ENCODE results near the gene C15orf62.

The C15orf62 gene

GRCh38 chr15:40756938-40757337 lies 12.8 kb upstream of the C15orf62 start:
- DNase-seq (ENCODE audit: low spot score), result no peak

DNA sequence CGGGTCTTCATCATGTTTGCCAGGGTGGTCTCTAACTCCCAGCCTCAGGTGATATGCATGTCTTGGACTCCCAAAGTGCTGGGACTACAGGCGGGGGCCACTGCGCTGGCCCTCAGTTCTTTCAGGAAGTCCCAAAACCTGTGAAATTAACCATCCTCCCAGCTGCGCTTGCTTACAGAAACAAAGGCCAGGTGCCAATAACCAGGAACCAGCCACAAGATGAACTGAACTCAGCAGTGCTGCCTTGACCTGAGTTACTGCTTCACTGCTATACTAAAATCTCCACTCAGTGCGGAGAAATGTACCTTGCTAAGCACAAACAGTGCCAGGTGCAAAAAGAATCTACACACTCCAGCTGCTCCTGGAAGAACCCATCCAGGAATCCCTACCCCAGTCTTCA lies 9.8 kb upstream of the C15orf62 start:
- no peak for DNase-seq (ENCODE audit: low spot score)

DNA sequence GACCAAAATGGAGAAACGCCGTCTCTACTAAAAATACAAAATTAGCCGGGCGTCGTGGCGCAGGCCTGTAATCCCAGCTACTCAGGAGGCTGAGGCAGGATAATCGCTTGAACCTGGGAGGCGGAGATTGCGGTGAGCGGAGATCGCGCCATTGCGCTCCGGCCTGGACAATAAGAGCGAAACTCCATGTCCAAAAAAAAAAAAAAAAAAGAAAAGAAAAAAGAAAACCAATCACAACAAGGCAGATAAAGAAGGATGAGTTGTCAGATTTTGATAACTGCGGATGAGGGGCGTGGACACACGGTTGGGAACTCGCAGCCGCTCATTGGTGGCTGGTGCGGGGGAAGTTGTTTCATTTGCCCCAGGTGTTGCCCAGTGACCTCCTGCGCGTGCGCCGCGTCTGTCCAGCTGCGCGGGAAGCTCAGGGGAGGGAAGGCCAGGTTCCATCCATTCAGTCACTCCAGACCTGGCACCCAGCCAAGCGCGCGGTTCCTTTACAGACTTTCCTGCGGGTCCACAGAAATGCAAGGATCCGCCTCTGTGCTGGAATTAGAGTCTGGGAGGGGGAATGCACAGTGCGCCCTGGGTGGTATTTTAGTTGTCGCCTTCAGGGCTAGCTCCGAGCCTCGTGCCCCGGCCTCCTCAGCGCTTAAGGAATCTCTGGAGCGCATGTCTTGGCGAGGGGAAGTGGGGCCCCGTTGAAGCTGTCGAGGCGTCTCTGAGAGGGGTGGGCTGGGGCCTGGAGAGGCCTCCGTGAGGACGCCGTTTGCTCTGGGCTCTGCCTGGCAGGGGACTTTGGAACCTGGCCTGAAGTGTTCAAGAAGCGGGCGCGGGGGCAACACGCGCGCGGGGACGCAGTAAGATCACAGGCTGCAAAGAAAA lies 6.6 kb upstream of the C15orf62 start:
- DNase-seq (ENCODE audit: low spot score), result no peak

DNA sequence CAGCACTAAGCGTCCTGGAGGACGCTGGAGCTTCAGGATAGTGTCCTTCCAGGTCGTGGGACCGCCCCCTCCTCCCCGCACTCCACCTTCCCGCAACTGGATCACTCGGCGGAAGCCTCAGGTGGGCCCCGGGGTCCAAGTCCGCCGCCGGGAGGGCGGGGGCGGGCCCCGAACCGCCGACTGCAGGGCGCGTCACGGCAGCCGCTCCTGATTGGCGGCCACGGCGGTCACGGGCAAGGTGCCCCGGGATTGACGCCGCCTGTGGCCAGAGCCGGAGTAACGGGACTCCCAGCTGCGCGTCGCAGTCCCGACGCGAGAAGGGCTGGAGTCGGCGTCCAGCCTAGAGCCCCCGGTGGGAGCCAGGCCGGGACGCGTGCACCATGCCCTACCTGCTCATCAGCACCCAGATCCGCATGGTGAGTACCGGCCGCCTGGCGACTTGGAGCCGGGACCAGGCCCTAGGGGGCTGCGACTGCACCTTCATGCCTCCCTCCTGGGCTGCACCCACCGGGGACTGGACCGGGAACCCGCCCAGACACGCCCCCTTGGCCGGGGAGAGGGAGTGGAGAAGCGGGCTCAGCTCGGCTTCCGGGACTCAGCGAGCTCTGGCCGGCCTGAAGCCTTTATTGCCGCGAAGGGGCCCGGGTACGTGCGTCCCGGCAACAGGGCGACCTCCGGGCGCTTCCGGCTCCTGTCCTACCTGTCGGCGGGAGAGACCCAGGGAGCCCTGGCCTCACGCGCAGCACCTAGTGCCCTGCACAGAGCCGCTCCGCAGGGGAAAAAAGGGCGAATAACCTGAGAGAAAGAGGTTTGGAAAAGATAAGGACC lies 5.8 kb upstream of the C15orf62 start, which contains the start of gene GCHFR:
Gene GCHFR, plus strand, starts transcription at position 268 of the 828 bp plus-strand sequence. Its CDS starts 113 bp downstream, at position 381.
- DNase-seq (ENCODE audit: low spot score), result no peak

DNA sequence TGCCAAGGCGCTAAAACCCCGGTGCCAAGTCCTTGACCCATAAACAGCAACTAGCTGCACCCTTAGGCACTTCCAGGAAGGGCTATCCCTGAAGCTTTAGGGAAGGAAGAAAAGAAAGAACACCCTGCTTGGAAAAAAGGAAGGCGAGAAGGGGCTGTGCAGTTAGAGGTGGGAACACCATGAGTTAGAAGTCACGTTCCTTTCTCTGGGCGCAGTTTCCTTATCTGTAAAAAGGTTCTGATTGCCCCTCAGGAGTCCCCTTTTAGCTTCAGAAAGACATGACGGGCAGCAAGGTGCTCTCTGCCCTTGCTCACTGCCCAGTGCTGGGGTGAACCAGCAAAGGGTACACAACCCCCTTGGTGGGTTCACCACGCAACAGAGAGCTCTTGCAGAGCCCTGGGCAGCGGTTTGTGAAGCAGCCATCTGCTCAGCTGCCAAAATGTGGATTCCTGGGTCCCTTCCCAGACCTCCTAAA lies 5.1 kb upstream of the C15orf62 start:
- no peak for DNase-seq (ENCODE audit: low spot score)

DNA sequence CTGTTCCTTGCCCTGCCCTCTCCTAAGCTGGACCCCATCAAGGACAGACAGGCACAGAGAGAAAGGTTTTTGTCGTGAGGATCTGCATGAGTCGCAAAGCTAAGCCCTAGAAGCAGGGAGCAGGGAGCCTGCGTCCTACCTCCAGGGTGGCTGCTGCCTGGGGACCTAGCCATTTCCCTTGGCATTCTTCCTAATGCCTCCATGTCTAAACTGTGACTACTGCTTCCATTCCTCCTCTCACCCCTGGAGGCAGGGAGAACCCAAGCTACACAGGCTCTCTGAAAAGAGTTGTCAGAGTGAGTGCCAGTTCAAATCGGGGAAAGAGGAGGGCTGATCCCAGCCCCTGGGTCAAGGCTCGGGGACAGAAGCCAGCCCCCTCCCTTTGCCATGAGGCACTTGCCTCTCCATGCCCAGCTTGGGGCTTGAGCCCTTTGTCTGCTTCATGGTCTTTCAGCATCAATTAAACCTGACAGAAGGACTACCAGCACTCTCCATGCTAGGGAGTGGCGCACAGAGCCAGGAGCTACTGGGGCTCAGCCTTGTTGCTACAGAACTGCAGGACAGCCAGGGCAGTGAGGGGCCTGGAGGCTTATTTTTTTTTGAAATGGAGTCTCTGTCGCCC lies 3.5 kb upstream of the C15orf62 start:
- DNase-seq (ENCODE audit: low spot score), result no peak

- DNase-seq (ENCODE audit: low spot score), result no peak
These were observed 2.6 kb upstream of the C15orf62 start for GRCh38 chr15:40766906-40767837.

- DNase-seq (ENCODE audit: low spot score), result no peak
These were observed 1.8 kb upstream of the C15orf62 start for GRCh38 chr15:40767838-40768500.

- DNase-seq (ENCODE audit: low spot score), result no peak
These were observed 1.1 kb upstream of the C15orf62 start for GRCh38 chr15:40768521-40769273.

DNA sequence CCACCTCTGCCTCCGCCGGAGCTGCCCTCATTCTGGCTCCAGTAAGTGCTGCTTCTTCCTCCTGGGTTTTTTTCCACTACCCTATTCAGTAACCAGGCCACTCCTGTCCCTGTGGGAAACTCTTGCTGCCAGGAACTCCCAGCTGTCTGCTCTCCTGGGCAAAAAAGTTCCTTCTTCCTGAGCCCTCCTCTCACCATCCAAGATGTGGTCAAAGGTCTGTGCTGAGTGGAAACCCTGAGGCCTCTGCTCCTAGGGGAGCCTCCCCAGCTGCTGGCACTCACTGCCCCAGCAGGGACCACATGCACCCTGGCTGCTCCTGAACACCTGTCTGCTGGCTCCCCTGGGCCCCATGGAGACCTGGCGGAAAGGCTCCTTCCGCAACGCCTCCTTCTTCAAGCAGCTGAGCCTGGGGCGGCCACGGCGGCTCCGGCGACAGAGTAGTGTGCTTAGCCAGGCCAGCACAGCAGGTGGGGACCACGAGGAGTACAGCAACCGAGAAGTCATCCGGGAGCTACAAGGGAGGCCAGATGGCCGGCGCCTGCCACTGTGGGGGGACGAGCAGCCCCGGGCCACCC lies 454 bp downstream of the C15orf62 start:
- no peak for DNase-seq (ENCODE audit: low spot score)

DNA sequence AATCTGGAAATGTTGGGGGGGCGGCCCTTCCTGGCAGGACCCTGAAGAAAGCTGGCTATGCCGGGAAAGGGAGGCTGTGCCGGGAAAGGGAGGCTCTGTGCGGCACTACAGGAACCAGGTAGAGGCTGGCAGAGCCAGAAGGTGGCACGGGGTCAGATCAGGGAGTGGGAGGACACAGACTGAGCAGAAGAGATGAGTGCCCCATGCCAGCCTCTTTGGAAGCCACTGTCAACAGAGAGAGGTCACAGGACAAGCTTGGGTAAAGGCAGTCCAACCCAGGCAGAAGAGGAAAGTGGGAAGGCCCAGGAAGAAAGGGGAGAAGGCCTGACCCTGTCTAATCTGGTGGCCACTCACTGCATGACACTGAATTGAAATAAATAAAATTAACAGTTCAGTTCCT lies 1.5 kb downstream of the C15orf62 start:
- no peak for DNase-seq (ENCODE audit: low spot score)

DNA sequence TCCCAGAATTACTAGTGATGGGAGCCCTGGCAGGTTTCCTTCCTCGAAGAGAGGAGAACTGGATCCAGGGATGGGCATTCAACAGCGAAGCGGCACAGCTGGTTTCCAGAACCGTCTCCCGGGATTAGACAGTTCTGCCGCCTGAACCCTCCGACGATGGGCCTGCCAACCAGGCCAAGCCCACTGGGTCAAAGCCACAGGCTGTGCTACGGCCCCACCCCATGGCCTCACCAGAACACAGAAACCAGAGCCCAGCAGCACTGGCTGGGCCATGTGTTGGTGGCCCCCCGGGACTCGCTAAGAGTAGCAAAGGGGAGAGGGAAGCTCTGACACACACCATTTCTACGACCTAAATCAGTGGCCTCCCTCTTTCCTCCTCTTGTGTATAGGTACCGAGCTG lies 2.2 kb downstream of the C15orf62 start:
- no peak for DNase-seq (ENCODE audit: low spot score)

GRCh38 chr15:40773496-40773895 lies 3.7 kb downstream of the C15orf62 start:
- DNase-seq (ENCODE audit: low spot score), result no peak

DNA sequence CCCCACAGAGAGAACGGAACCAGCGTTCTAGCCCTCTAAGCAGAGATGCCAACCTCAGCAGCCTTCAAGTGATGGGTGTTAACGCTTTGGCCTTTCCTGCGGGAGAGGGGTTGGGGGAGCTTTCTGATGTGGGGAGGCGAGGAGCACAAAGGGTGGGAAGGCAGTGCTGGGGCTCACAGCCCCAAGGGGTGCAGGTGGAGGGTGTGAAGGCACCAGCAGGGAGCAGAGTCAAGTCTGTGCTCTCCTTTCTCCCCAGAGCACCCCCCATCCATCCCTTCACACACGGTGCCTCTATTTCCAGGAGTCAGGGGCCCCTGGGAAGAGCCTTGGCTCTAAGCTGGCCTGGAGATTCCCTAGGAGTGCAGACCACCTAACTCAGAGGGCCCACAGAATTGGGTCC lies 4.1 kb downstream of the C15orf62 start:
- no peak for DNase-seq (ENCODE audit: low spot score)

DNA sequence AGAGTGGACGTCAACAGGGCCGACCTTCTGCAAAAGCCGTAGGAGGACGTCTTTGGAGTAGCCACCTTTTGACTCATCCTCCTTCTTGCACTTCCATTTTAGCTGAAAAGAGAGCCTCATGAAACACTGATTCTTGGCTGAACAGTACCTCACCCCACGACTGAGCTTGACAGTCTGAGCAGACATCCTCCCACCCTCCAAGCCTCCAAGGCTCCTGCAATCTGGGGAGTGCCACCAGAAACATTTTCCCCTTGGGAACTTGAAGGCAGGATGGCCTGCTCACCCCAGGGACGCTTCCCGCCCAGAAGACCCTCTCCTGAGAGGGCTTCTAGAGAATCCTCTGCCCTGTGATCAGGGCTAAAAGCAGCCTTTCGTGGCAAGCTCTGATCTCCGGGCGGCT lies 5.2 kb downstream of the C15orf62 start:
- DNase-seq (ENCODE audit: low spot score), result no peak

DNA sequence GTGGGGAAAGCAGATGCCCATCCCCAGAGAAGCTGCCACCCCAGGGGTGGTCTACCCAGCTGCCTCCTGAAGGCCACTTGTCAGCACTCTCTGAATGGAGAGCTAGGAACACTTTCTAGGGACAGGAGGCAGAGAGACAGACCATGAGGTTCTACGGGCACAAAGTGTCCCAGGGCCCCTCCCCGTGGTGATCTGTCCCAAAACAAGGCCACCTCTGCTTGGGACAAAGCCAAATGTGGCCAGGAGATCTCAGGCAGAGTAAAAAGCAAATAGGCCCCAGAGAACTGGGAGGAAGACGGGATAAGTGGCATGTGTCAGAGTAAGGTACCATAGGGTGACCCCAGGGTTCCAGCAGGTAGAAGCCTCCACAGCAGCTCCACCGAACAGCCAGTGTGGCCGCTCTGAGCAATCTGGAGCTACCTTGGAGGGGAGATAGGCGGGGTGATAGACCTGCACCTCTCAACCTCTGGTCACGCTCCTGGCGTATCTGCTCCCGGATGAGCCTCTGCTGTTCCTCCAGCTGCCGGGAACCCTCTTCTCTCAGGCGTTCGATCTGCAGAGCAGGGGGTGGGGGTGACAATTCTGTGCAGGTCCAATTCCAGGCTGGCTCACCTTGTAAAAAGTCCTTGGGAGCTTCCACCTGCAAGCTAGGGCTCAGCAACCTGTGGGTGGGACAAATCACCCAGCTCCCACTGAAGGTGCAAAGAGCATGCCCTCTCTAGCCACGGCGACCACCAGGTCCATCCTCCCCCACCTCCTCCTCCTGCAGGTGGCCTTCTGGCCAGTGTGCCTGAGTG lies 6.2 kb downstream of the C15orf62 start:
- no peak for DNase-seq (ENCODE audit: low spot score)

GRCh38 chr15:40776537-40777141 lies 6.9 kb downstream of the C15orf62 start:
- no peak for DNase-seq (ENCODE audit: low spot score)

DNA sequence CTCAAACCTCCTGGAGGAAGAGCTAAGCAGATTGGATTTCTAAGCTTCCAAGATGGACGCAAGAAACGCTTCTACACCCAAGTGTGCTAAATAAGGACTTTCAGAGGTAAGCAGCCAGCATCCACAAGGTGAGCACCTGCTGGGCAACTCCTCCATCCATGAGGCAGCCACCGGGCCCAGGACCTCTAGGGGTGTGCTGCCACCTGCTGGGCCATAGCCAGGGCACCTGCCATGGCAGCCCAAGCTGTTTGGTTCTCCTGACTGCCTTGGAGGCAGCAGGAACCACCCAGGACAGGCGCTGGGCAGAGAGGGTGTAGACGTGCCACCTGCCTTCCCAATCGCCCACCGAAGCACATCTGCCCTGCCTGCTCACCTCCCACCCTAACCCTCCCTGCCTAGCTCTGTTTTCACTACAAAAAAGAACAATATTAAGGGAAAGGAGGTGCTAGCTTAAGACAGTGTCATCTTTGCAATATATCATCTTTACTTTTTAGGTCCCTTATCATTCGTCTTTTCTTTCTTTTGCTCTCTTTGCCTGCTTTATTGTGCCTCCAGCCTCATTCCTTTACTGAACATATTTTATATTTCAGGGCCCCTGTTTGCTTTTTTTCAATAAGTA lies 12.9 kb downstream of the C15orf62 start:
- no peak for DNase-seq (ENCODE audit: low spot score)

All from kidney capillary endothelial cell (primary cell).